Keratinocyte (primary cell): ENCODE results near the gene CDC34. TPM values are rescaled to one million over a fixed set of nuclear protein-coding genes. Genes with fewer than 3 reads are reported as not detected.

ENCODE experiments used
- DNase-seq: peaks from one replicate; pipeline ENCODE4 v3.0.0-alpha.2; 2011; ENCODE audit warnings: low read depth, missing footprints, low spot score
- FAIRE-seq: peaks from 2 replicates; lab custom pipeline; 2011; peaks lifted over from hg19 to GRCh38; lab: Jason Lieb, UNC
- H2AFZ ChIP-seq: 2 replicates; pipeline ENCODE4 v1.6.0; 2012; ENCODE audit warnings: low read length, control low read depth, inconsistent platforms; ENCODE audit not compliant: control insufficient read depth
- H3K27ac ChIP-seq: 2 replicates; pipeline ENCODE4 v1.5.1; 2011; ENCODE audit warnings: low read length; ENCODE audit not compliant: control insufficient read depth, insufficient read depth
- H3K27me3 ChIP-seq: 3 replicates; pipeline ENCODE4 v1.6.0; 2011; ENCODE audit warnings: low read length; ENCODE audit not compliant: control insufficient read depth, insufficient read depth; ENCODE audit errors: extremely low read depth
- H3K36me3 ChIP-seq, 2 experiments: 2 replicates in 1 of 2; 3 replicates in 1 of 2; pipeline ENCODE4 v1.5.1; 2011; ENCODE audit warnings: low read length in 2 of 2, mild to moderate bottlenecking in 1 of 2; ENCODE audit not compliant: control insufficient read depth in 2 of 2, insufficient read depth in 2 of 2; ENCODE audit errors: extremely low read depth in 1 of 2
- H3K4me1 ChIP-seq: 3 replicates; pipeline ENCODE4 v1.5.1; 2011; ENCODE audit warnings: low read length; ENCODE audit not compliant: control insufficient read depth, insufficient read depth; ENCODE audit errors: extremely low read depth
- H3K4me2 ChIP-seq: 3 replicates; pipeline ENCODE4 v1.6.0; 2011; ENCODE audit warnings: low read depth, low read length; ENCODE audit not compliant: control insufficient read depth, insufficient read depth; ENCODE audit errors: extremely low read depth
- H3K4me3 ChIP-seq, 3 experiments: fragments of 200-600 bp in 1 of 3; sonication (generic) in 1 of 3; 2 replicates in 2 of 3; 3 replicates in 1 of 3; pipeline ENCODE4 v1.5.1; 2011 to 2016; ENCODE audit warnings: low read length in 3 of 3, mild to moderate bottlenecking in 3 of 3, control low read depth in 2 of 3, inconsistent platforms in 1 of 3, low read depth in 1 of 3, mixed read lengths in 1 of 3, mixed run types in 1 of 3, moderate library complexity in 1 of 3; ENCODE audit not compliant: control insufficient read depth in 2 of 3, insufficient read depth in 2 of 3; ENCODE audit errors: extremely low read depth in 1 of 3
- H3K79me2 ChIP-seq: 2 replicates; pipeline ENCODE4 v1.6.0; 2012; ENCODE audit warnings: low read length; ENCODE audit not compliant: control insufficient read depth, insufficient read depth
- H3K9ac ChIP-seq: 3 replicates; pipeline ENCODE4 v1.6.0; 2011; ENCODE audit warnings: low read length; ENCODE audit not compliant: control insufficient read depth, insufficient read depth; ENCODE audit errors: extremely low read depth
- H3K9me1 ChIP-seq: 3 replicates; pipeline ENCODE4 v1.6.0; 2011; ENCODE audit warnings: low read length; ENCODE audit not compliant: control insufficient read depth, insufficient read depth; ENCODE audit errors: extremely low read depth
- H3K9me3 ChIP-seq: 2 replicates; pipeline ENCODE4 v1.5.1; 2012; ENCODE audit warnings: low read depth, low read length; ENCODE audit not compliant: control insufficient read depth
- H4K20me1 ChIP-seq: 3 replicates; pipeline ENCODE4 v1.6.0; 2011; ENCODE audit warnings: low read length; ENCODE audit not compliant: control insufficient read depth, insufficient read depth; ENCODE audit errors: extremely low read depth
- CTCF ChIP-seq, 3 experiments: IDR thresholded peaks in 1 of 3; conservative IDR thresholded peaks in 1 of 3; optimal IDR thresholded peaks in 1 of 3; 2 replicates in 2 of 3; 3 replicates in 1 of 3; pipeline versions ENCODE3 to v1.5.1; 2011; ENCODE audit warnings: low read length in 3 of 3, mild to moderate bottlenecking in 3 of 3, moderate library complexity in 2 of 3, control low read depth in 1 of 3, inconsistent platforms in 1 of 3; ENCODE audit not compliant: insufficient read depth in 2 of 3; ENCODE audit errors: extremely low read depth in 1 of 3
- EZH2 ChIP-seq: IDR thresholded peaks from one replicate; pipeline ENCODE4 v1.6.1; 2012; ENCODE audit warnings: inconsistent platforms, mild to moderate bottlenecking, low read length, moderate library complexity
- dilution Hi-C: fragments of 300-500 bp; cut with MboI; formaldehyde crosslinking; loops from one replicate; pipeline ENCODE4 v1.7.0; 2020; ENCODE audit warnings: low sequenced_read_pairs; ENCODE audit not compliant: extremely low pct_ligation_motif_present
- polyA plus RNA-seq, 5 experiments: library from polyadenylated mRNA; depleted of rRNA in 3 of 5; stranded (reverse) in 3 of 5; stranded (forward) in 1 of 5; unstranded in 1 of 5; fragments of >200 nt; gene quantifications; 1 replicate in 1 of 5; 2 replicates in 3 of 5; 3 replicates in 1 of 5; pipeline versions ENCODE4 v1.2.1 to v1.2.3, GENCODE V29; 2011 to 2012; ENCODE audit warnings: missing spikeins in 2 of 5, low read depth in 1 of 5, low replicate concordance in 1 of 5

Gene CDC34
- polyA plus RNA-seq, 1 donor (not counting 4 experiments of a cell fraction or from before 2014, with no cell fraction given) = 47.5 TPM

GRCh38 chr19:582497-583197 is 51.1 kb downstream of the CDC34 start:
- DNase-seq (no peak), FAIRE-seq (no peak)
- no peaks in the 10 kb centered on the region for H3K27me3 ChIP-seq
- no peak overlapping the region for H3K4me3 ChIP-seq
- no peak overlapping the region for H3K9ac ChIP-seq
- TF ChIP-seq EZH2 = no peak
- no peak for TF ChIP-seq CTCF (optimal IDR thresholded peaks at IDR 0.05 in 1 of 3, IDR thresholded peaks at IDR 0.05 in 1 of 3, conservative IDR thresholded peaks at IDR 0.05 in 1 of 3; ENCODE audit: extremely low read depth in 1 of 3, insufficient read depth in 2 of 3, low read length in 3 of 3)
- no peak overlapping the region for H2AFZ ChIP-seq
- peaks cover 39% of the 10 kb centered on the region for H3K79me2 ChIP-seq
- no peaks in the 10 kb centered on the region for H3K9me1 ChIP-seq
- H3K27ac ChIP-seq = no peak overlapping the region
- H3K4me1 ChIP-seq = no peaks in the 10 kb centered on the region
- H3K36me3 ChIP-seq = peaks cover 19 to 31% of the 10 kb centered on the region in 2 experiments
- dilution Hi-C loops = no loop called here
- H3K4me2 ChIP-seq = no peak overlapping the region
- H4K20me1 ChIP-seq = peaks cover 43% of the 10 kb centered on the region
- no peaks in the 10 kb centered on the region for H3K9me3 ChIP-seq

GRCh38 chr19:583198-583967 is 51.8 kb downstream of the CDC34 start:
- Histone ChIP-seq H3K36me3 (peaks cover 18 to 29% of the 10 kb centered on the region in 2 experiments), H3K9me1 (no peaks in the 10 kb centered on the region), H4K20me1 (peaks cover 38% of the 10 kb centered on the region), H3K9ac (no peak overlapping the region), H3K4me3 (no peak overlapping the region), H2AFZ (no peak overlapping the region), H3K4me1 (peaks cover 2% of the 10 kb centered on the region), H3K9me3 (no peaks in the 10 kb centered on the region), H3K27me3 (peaks cover 1% of the 10 kb centered on the region), H3K4me2 (no peak overlapping the region), H3K79me2 (peaks cover 31% of the 10 kb centered on the region), H3K27ac (no peak overlapping the region)
- DNase-seq (no peak), FAIRE-seq (no peak)
- dilution Hi-C loops = no loop called here
- no peak for TF ChIP-seq EZH2
- TF ChIP-seq CTCF (optimal IDR thresholded peaks at IDR 0.05 in 1 of 3, IDR thresholded peaks at IDR 0.05 in 1 of 3, conservative IDR thresholded peaks at IDR 0.05 in 1 of 3; ENCODE audit: extremely low read depth in 1 of 3, insufficient read depth in 2 of 3, low read length in 3 of 3) = no peak
